Activated CD8-positive, alpha-beta memory T cell treated with anti-CD3 and anti-CD28 coated beads, Interleukin-2, amount 50 U/mL, for 24 hours (primary cell): ENCODE results near the gene CASTOR1.
A peak's percentile ranks its signal among the peaks of the same experiment; 100 is the strongest.

Experiments
- DNase-seq: peaks from one replicate; pipeline ENCODE4 v3.0.0-alpha.2; 2020; ENCODE audit errors: extremely low read depth

CASTOR1 gene

DNA sequence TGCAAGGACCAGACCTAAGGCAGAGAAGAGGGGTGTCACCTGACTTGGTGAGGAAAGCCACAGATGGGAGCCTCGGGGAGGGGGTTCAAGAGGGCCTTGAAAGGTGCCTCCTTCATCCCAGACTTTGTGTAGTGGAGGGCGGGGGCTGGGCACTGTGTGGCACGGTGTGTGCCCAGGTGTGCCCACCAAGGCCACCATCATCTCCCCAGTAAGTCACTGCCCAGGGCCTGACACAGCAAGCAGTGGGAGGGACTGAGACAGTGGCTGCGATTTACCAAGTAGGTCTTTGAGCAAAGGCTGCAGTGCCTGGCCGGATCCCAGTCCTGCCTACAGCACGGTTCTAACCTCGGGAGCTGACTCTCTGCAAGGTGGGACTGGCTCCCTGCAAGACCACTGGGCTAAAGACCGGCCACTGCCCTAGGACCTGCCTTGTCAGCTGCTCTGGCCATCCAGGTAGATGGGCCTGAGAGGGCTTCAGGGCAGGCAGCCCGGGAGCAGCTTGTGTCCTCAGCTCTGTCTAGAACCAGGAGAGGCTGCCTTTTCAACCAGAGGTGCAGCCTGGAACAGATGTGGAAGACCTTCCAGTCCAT, 24.1 kb downstream of the CASTOR1 start:
- DNase-seq, result no peak

DNA sequence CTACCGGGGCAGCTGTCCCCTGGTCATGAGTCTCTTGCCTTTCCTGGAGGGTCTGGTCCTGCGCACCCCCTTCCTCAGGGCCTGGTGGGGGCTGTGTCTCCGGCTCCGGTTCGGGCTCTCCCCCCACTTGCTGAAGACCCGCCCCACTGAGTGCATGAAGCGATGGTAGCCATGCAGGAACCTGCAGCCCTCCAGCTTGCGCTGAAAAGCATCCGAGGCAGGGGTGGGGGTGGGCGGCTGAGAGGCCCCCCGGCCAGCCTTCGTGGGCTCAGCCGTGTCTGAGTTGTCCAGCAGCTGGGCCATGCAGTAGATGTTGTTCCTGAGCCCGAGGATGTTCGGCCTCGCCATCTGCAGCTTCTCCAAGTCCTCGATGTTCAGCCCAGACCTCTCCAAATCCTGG, 25.4 kb downstream of the CASTOR1 start:
- DNase-seq, result no peak

DNA sequence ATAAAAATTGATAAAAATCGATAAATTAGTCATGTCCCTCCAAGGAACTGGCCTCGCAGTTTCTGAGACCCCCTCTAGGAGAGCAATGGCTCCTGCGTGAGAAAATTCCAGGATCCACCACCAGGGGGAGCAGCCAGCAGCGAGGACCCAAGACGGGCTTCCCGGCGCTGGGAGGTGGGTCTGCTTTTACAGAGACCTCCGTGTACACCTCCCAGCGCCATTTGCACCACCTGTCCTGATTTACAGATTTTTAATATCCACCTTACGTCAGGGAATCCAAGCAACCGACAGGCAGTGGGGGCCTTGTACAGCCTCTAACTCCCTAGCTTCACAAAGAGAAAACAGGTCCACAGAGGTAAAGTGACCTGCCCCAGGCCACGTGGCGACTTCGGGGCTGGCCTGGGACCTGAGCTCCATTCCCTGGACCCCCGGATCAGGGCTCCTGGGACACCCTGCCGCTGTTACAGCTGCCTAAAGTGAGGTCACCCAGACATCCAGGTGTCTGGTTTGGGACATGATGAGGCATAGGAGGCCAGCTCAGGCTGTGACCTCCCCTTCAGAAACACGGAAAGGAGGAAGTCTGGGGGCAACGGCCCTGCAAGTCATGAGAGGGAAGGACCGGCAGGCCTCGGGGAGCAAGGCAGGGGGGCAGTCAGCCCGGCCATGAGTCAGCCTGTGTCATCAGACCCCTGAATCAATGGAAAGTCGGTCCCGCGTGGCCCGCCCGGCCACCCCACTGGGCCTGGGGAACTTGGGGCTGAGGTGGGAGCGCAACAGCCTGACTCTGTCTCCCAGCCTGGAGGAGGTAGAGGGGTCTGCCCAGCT, 26.2 kb downstream of the CASTOR1 start:
- DNase-seq, result peak; percentile 60

DNA sequence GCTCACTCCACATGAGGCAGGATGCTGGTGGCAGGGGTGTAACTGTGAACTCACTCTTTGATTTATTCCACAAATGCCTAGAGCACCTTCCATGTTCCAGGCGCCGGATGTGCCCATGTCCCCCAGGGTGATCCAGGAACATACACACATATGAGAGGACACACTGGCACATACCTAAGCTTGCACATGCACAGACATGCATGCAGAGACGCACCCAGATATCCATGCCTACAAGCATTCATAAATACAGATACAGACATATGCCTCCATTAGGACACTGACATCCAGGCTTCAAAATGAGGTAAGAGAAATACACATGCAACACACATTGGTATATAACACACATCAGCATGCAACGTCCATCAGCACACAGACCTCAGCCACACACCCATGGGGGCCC, 27.2 kb downstream of the CASTOR1 start:
- no peak for DNase-seq

DNA sequence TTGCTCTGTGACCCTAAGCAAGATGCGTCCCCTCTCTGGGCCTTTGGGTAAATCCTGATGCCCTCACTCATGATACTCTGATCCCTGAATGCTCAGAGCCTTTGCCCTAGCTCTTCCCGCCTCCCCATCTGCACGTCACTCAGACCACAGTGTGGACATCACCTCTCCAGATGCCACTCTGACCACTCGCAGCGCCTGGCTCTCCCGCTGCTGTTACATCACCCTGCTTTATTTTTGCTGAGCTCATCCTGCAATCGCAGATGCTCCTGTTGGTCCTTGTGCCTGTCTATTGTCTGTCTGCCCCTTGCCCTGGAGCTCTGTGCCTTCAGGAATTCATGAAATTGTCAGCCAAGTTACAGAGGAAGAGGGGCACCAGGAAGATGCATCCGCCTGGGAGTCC, 28.2 kb downstream of the CASTOR1 start:
- DNase-seq, result no peak

DNA sequence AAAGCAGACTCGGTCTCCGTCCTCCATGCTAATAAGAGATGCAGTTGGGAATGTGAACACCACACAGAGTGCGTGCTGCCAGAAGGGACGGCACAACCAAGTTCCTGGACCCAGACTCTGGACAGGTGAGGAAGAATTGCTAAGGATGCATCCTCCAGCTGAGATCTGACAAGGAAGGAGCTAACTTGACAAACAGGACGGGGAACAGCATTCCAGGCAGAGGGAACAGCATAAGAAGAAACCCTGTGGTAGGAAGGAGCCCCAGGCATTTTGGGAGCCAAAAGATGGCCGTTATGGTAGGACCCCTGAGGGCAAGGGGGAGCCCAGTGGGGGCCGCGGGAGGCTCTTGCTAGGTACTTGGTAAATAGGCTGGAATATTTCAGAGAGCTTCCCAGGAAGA, 28.6 kb downstream of the CASTOR1 start:
- no peak for DNase-seq

DNA sequence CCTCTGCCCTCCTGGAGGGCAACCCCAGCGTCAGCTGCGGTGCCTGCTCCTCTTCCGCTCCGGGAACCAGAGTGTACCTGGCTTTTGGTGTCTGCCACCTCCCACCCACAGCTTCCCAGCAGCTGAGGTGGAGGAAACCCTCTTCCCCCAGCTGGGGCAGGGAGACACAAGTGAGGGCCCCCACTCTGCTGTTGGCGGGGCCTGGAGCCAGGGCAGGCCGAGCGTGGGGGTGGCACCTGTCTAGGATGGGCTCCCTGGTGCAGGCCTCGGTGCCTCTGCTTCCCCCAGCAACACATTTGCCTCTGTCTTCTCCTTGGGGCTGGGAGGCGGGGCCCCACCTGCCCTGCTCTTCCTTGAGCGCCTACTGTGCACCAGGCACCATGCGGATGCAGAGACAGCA, 29.0 kb downstream of the CASTOR1 start:
- no peak for DNase-seq

DNA sequence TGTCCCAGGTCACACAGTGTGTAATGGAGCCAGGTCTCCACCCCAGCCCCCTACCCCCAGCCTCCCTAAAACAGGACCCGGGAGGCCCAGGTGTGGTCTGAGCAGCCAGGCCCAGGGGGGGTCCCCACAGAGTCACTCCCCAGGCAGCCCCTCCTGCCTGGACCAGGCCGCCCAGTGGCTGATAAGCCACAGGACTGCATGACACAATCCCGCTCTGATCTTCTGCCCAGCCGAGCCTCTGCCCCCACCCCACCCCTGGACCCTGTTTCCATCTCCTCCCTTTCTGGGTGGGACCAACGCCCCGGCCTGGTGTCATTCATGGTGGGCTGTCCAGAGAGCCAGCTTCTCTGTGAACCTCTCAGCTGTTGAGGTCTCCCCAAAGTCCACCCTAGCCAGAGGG, 35.0 kb downstream of the CASTOR1 start:
- no peak for DNase-seq

DNA sequence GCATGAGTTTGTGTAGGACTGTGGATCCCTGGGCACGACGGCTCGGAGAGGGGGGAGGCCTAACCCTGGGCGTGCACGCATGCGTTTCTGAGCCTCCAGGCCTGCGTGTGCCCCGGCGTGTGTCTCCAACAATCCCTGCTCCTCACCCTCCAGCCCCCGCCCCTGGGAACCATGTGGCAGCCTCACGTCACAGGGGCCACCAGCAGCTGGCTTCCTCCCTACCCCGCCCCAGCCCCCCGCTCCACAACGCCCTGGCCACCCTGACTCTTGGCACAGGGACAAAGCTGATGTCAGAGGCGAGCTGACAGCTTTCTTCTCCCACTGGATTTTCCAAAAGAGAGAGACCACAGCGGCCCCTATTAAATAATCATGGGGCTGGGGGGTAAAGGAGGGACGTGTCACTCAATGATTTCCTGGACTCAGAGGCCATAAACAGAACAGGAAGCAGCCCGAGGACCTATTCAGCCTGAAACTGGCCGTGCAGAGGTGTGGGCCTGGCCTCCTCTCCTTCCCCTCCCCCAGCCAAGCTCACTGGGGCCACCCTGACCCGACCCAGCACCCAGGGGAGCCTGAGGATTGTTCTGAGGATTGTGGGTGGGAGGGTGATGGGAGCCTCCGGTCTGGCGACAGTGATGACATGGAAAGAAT, 36.0 kb downstream of the CASTOR1 start:
- no peak for DNase-seq

DNA sequence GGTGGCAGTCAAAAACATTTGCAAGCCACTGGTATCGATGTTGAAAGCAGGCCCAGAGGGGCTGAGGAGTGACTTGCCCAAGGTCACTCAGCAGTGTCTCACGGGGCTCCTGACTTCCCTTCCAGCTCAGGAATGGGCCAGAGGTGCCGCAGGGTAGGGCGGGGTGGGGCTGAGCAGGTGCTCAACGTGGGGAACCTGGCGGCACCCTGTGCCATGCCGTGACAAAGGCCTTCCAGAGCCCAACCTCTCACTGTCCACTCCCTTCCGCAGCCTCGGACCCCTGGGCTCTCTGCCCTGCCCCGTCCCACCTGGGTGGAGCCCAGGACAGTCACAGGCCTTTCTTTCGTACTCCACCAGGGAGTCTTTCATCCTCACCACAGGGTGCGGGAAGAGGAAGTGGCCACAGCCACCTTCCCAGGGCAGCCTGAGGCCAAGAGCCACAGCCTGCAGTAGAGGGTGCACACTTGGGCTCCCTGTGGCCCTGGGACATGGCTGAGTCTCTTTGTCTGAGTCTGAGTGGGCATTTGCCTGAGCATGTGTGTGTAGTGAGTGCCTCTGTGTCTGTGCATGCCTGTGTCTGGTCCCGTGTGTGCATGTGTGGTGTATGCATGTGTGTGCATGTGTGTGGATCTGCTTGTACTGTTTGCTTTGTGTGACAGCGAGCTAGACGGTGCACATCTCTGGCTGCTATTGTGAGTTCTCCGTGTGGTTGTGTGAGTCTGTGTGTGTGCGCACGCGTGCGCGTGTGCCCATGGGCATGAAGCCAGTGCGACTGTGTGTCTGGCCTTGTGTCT, 36.7 kb downstream of the CASTOR1 start:
- DNase-seq, result no peak

DNA sequence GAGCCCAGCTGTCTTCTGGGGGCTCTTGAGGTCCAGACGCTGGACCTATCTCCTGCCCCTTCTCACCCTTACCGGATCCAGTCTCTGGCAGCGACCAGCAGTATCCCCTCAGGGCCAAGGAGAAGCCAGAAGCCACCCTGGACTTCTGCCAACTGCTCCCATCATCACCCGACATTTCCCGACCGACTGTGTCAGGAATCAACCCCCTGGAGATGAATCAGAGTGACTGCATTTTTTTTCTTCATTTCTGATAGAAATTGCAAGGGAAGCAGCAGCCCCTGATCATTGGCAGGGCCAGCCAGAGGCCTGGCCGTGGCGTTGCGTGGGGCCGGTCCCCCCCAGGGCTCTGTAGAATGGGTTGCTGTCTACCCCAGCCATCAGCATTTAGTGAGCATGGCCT, 37.6 kb downstream of the CASTOR1 start:
- no peak for DNase-seq

DNA sequence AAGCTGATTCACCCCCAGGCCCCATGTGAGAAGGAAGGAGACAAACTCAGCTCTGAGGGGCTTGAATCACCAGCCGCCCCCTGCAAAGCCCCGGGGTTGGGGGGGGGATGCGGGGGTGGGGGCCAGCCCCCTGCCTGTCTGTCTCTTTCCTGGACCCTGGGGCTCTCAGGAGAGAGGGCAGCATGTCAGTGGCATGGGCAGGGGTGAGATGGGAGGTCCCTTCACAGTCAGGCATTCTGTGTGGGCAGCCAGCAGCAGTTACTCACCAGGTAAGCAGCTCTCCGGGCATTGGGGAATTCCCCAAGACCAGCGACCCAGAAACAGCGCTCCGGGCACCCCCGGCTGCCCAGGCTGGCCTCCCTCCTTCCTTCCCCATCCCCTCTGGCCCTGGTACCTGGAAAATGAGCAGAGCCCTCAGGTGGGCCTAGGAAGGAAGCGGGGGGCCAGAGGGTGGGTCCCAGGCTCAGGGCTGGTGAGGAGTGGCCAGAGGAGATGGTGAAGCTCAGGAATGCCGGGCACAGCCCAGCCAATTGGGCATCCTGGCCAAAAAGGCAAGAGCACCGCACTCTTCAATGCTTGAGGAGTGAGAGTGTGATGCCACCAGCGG, 38.5 kb downstream of the CASTOR1 start:
- DNase-seq, result no peak

DNA sequence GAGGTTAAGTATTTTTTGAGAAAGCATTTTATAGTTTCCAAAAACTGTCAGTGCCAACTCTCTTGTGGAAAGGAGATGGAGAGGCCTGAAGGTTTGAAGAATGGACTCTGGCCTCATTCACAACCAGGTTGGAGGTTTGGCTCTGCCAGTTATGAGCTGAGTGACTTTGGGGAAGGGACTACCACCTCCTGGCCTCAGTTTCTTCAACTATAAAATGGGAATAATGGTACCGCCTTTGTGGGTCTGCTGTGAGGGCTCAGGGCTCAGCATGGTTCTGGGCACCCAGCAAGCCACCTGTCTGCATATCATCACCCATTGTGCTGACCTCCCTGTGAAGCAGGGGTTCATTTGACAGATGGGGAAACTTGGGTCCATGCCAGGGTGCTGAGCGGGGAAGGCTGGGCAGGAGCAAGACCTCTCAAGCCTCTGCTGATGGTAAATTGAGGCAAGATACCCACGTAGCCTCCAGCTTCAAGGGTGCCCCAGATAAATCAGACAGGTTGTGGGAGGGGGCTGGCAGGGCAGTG, 39.2 kb downstream of the CASTOR1 start:
- no peak for DNase-seq

DNA sequence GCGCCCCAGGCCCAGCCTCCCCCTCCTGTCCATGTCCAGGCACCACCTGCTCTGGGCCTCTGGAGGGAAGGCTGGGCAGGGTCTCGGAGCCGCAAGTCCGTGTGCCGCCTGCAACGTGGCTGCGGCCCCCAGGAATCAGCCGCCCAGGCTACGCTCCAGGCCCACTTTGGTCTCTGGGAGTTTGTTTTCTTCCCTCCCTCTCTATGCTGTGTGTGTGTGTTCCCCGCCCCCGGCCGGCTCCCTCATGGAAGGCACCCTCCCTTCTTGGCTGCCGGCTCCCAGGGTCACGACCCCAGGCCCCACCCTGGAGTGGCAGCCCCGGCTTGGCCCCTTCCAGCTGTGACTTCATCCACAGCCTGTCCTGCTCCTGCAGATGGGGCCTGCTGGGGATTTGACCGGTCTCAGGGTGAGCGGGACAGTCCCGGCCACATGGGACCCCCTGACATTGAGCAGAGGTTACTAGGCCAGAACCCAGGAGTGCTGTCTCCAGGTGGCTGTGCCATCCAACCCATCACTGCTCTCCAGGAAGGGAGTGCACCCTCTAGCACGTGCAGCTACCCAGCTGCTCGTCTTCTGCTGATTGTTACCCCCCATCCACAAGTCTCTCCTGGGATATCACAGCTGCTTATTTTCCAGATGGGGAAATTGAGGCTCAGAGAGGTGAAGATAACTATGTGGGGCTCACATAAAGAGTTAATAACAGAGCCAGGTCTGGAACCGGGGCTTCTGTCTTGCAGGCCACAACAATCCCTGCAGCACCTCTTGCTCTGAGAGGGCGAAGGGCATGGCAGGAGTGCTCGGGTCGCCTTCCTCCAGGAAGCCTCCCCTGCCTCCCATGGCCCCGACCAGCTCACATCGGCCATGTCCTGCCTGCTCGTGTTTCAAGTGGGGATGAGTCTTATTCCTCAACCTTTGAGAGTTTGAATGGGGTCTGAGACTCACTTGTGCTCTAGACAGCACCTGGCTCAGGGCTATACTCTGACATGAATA, 40.0 kb downstream of the CASTOR1 start:
- no peak for DNase-seq

DNA sequence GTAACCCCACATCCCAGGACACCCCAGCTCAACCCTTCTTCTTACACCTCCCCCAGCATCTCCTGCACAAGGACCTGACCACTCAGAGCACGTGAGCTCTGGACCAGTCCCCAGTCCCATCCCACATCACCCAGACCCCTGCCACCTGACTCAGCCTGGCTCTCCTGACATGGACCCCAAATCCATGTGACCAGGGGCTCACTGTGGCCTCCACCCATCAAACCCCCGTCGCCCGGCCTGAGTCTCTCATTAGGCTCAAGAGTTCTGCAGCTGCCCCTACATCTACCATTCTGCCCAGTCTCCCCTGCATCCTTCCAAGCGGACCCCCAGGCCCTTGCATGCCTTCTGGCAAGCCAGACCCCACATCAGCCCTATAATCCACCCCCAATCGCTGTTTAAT, 40.8 kb downstream of the CASTOR1 start:
- no peak for DNase-seq

DNA sequence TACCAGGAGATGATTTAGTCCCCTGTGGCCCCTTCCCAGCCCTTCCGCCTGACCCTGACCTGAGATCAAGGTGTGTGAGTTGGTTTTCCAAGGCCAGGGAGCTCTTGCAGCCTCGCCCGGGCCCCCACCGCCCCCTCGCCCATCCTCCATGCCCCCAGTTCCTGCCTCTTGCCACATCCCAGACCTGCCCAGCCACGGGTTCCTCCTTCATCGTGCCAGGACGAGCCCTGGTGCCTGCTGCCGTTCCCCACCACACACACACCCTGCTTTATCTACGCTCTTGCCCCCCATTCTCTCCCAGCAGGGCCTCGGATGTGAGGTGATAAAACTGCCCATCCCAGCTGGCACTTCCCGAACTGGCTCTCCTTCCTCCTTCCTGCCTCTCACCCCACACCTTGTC, 41.3 kb downstream of the CASTOR1 start:
- DNase-seq, result no peak

DNA sequence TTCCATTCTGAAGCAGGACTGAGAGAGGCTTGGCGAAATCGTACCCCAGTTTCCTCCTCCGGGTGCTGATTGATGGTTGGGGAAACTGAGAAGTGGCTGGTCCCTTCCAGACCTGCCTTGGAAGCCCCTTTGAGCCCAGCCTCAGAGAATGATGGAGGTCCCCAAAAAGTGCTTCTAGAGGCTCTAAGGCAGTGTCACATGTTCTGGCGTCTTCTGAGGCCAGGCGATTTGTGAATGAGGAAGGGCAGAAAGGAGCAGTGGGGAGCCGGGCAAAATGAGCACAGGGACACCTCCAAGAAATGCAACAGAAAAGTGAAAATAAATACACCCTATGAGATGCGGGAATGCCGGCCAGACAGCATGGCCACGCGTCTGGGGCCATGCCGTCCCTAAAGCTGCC, 41.7 kb downstream of the CASTOR1 start:
- no peak for DNase-seq

DNA sequence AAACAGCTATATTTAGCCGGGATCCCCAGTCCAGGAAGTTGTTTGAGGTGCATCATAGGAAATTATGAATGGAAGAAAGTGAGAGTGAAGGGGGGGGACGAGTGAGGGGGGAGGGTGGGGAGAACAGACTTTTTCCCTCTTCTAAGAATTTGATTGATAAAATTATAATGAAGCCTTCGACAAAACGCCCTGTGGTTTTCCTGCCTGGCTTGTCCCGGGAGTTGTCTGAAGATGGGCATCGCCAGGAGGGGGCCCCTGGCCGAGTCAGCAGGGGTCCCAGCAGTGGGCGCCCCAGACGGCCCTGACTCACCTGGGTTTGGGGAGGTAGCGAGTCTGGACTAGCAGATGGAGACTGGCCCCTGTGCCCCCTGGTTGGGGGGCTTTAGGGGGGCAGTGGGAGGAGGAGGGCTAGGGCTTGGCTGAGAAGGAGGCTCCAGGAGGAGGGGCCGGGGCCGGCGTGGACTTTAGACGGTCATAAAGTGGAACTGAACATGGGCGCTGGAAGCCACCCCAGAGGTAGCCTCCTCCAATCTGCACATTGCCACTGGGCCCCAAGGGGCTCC, 42.4 kb downstream of the CASTOR1 start:
- no peak for DNase-seq

DNA sequence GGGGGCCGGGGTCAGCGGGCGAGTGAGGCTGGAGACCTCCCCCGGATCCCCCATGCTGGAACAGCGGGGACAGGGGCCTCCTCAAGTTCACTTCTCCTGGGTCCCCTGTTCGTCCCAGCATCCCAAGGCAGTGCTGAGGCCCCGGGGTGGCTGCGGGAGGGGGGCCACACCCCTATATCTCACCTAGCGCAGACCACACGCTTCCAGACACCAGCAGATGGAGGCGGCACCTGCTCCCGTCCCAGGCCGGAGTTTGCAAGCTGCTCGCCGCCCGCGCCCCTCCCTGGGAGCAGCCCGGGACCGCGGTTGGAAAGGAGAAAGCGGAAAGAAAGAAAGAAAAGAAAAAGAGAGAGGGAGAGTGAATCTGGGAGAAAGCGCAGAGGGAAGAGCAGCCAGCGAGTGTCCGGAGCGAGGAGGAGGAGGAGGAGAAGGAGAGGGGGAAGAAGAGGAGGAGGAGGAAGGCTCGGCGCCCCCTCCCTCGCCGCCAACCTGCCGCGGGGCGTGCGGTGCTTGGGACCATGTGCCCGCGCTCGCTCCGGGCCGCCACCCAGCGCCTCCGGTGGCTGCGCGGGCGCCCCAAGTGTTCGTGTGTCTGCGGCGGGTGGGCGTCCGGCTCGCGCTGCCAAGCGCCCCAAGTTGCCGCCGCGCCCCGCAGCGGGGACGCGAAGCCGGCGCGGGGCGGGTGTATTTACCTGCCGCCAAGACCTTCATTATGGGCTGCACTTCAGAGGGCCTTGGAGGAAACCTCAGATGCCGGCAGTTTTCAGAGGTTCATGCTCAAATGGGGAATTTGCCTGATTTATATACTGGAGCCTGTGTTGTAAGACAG, 43.1 kb downstream of the CASTOR1 start, which contains the start of gene LIF:
TSS of gene LIF (minus strand) at position 775 of the 829 bp plus-strand sequence. CDS start at position 711, 64 bp downstream.
- no peak for DNase-seq
